Ovary (tissue), 3 donors: ENCODE results near the gene TACO1.

Experiments
- POLR2A ChIP-seq: fragments of 450-650 bp; IDR thresholded peaks from one replicate; pipeline ENCODE4 v1.6.1; 2017; ENCODE audit warnings: antibody characterized with exemption, mild to moderate bottlenecking, moderate library complexity
- TF ChIP-seq, protein P1 (sequence below), 3 donors: fragments of 450-650 bp in 2 of 3; fragments of 200-600 bp in 1 of 3; IDR thresholded peaks; one replicate each; pipeline versions ENCODE4 v1.5.1 to v1.8.0; 2016 to 2022; ENCODE audit warnings: antibody characterized with exemption in 3 of 3, mild to moderate bottlenecking in 1 of 3
- donor health status: DM: no; HTN: no; CAD: no.

DNA sequence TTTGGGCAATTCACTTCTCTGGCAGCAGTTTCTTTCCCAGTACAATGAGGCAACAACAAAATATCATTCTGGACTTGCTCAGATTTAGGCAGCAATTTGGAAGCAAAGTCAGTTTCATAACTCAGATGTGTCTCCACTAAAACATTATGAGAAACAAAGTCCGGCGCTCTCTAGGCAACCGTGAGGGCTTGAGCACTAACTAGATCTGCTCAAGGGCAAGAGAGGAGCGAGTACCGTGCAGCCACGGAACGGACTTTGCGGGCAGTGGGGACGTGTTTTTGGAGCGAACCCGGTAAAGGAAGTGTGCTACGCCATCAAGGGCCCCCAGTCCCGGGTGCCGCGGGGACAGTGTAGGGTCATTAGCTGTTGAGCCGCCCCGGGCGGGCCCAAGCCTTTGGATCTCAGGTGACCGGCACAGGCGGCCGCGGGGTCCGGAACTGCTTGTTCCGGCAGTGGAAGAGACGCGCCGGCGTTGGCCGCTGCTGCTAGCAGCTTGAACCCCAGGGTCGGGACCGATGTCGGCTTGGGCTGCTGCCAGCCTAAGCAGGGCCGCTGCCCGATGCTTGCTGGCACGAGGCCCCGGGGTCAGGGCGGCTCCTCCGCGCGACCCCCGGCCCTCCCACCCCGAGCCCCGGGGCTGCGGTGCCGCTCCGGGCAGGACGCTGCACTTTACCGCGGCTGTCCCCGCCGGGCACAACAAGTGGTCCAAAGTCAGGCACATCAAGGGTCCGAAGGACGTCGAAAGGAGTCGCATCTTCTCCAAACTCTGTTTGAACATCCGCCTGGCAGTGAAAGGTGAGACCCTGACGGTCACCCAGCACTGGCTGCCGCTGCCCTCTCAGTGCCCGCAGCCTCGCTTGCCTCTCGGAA, at the start of gene TACO1:
- TF ChIP-seq, protein P1, sequence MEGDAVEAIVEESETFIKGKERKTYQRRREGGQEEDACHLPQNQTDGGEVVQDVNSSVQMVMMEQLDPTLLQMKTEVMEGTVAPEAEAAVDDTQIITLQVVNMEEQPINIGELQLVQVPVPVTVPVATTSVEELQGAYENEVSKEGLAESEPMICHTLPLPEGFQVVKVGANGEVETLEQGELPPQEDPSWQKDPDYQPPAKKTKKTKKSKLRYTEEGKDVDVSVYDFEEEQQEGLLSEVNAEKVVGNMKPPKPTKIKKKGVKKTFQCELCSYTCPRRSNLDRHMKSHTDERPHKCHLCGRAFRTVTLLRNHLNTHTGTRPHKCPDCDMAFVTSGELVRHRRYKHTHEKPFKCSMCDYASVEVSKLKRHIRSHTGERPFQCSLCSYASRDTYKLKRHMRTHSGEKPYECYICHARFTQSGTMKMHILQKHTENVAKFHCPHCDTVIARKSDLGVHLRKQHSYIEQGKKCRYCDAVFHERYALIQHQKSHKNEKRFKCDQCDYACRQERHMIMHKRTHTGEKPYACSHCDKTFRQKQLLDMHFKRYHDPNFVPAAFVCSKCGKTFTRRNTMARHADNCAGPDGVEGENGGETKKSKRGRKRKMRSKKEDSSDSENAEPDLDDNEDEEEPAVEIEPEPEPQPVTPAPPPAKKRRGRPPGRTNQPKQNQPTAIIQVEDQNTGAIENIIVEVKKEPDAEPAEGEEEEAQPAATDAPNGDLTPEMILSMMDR (IDR thresholded peaks at IDR 0.05), result no peak
- peak; percentile 31 for TF ChIP-seq POLR2A
